DOHH2 (cell line): ENCODE data around the gene SHISAL1.

Source experiments
- EZH2phosphoT487 ChIP-seq: fragments of 200-600 bp; sonication (generic); IDR thresholded peaks from 2 replicates; pipeline ENCODE4 v1.6.1; 2017; ENCODE audit warnings: borderline replicate concordance, mild to moderate bottlenecking, antibody characterized with exemption, low read length, moderate library complexity, mixed read lengths
- TF ChIP-seq, protein P1 (sequence below): fragments of 200-600 bp; sonication (generic); IDR thresholded peaks from one replicate; pipeline ENCODE4 v1.5.1; 2014; ENCODE audit warnings: antibody characterized with exemption, mild to moderate bottlenecking, low read depth, low read length; ENCODE audit not compliant: poor library complexity, severe bottlenecking

DNA sequence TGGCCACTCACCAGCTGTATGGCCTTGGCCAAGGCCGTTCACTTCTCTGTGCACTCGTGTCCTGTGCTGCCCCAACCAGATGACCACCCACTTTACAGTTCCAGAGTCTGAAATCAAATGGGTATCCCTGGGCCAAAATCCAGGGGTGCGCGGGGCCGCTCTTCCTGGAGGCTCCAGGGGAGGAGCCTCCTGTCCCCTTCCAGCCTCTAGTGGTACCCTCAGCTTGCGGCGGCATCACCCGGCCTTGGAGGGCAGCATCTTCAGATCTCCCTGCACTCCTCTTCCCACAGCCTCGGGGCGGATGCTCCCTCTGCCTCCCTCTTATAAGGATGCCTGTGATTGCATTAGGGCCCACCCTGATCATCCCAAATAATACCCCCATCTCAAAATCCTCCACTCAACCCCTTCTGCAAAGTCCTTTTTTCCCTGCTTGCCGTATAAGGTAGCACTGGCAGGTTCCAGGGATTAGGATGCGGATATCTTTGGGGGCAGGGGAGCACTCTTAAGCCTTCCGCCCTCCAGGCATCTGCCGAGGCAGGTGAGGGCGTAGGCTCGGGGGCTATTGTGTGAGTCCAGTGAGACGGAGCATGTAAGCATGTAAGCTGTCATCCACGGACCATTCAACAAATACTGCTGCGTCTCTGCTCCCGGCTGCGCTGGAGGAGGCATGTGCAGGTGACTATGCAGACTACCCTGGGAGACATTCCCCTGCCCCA lies 24.4 kb upstream of the SHISAL1 start:
- TF ChIP-seq, protein P1, sequence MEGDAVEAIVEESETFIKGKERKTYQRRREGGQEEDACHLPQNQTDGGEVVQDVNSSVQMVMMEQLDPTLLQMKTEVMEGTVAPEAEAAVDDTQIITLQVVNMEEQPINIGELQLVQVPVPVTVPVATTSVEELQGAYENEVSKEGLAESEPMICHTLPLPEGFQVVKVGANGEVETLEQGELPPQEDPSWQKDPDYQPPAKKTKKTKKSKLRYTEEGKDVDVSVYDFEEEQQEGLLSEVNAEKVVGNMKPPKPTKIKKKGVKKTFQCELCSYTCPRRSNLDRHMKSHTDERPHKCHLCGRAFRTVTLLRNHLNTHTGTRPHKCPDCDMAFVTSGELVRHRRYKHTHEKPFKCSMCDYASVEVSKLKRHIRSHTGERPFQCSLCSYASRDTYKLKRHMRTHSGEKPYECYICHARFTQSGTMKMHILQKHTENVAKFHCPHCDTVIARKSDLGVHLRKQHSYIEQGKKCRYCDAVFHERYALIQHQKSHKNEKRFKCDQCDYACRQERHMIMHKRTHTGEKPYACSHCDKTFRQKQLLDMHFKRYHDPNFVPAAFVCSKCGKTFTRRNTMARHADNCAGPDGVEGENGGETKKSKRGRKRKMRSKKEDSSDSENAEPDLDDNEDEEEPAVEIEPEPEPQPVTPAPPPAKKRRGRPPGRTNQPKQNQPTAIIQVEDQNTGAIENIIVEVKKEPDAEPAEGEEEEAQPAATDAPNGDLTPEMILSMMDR = no peak
- no peak for TF ChIP-seq EZH2phosphoT487
